IMR-90 (cell line): ENCODE data around the gene FGD5. TPM values are rescaled to one million over a fixed set of nuclear protein-coding genes. Genes with fewer than 3 reads are reported as not detected.

Experiments used
- ATAC-seq: fragments of 200-7000 bp; cut with Tn5 transposase; 2 replicates; pipeline ENCODE4 v1.9.1; 2020; ENCODE audit warnings: low read depth, mild to moderate bottlenecking, moderate library complexity
- BruUV-seq: library from RNA; stranded (reverse); fragments of 400-500 nt; replicated peaks from 2 replicates; lab custom pipeline; 2021; lab: Mats Ljungman, UMichigan
- CTCF ChIA-PET: fragments of 300-600 bp; formaldehyde crosslinking; extraction: SDS; loops from one replicate; lab custom pipeline; 2021; ENCODE audit warnings: antibody characterized with exemption; lab: Yijun Ruan, JAX
- POLR2A ChIA-PET: fragments of 300-600 bp; sonication (Branson Sonifier 250); formaldehyde crosslinking; loops from one replicate; lab custom pipeline; 2022; ENCODE audit warnings: antibody characterized with exemption; ENCODE audit not compliant: unreplicated experiment; lab: Charles Lee
- DNase-seq: peaks from one replicate; pipeline ENCODE4 v3.0.0; 2013
- H2AFZ ChIP-seq: replicated peaks from 2 replicates; pipeline ENCODE3; 2013; ENCODE audit warnings: low read length, mild to moderate bottlenecking; ENCODE audit not compliant: poor library complexity
- H2AK5ac ChIP-seq: 2 replicates; pipeline ENCODE4 v1.6.1; 2013; ENCODE audit warnings: low read depth, low read length, inconsistent platforms
- H2AK9ac ChIP-seq: replicated peaks from 2 replicates; pipeline ENCODE3; 2013; ENCODE audit warnings: mild to moderate bottlenecking, low read depth, low read length, moderate library complexity; ENCODE audit not compliant: poor library complexity
- H2BK120ac ChIP-seq: 2 replicates; pipeline ENCODE4 v1.6.1; 2013; ENCODE audit warnings: low read depth, low read length, inconsistent platforms
- H2BK15ac ChIP-seq: 3 replicates; pipeline ENCODE4 v1.6.1; 2013; ENCODE audit warnings: low read depth, low read length, inconsistent platforms
- H2BK20ac ChIP-seq: 2 replicates; pipeline ENCODE4 v1.6.1; 2013; ENCODE audit warnings: low read depth, mild to moderate bottlenecking, inconsistent platforms, low read length, moderate library complexity
- H2BK5ac ChIP-seq: 2 replicates; pipeline ENCODE4 v1.6.1; 2013; ENCODE audit warnings: mild to moderate bottlenecking, low read depth, low read length, inconsistent platforms; ENCODE audit not compliant: poor library complexity, severe bottlenecking
- H3K14ac ChIP-seq: replicated peaks from 2 replicates; pipeline ENCODE4 v1.6.1; 2013; ENCODE audit warnings: low read depth, low read length, inconsistent platforms
- H3K18ac ChIP-seq: 2 replicates; pipeline ENCODE4 v1.6.1; 2013; ENCODE audit warnings: low read depth, low read length, control low read depth
- H3K23ac ChIP-seq: 2 replicates; pipeline ENCODE4 v1.6.1; 2013; ENCODE audit warnings: low read depth, low read length, inconsistent platforms
- H3K27ac ChIP-seq: 2 replicates; pipeline ENCODE4 v1.5.1; 2013; ENCODE audit warnings: mild to moderate bottlenecking, control low read depth, low read length; ENCODE audit not compliant: insufficient read depth
- H3K27me3 ChIP-seq: 2 replicates; pipeline ENCODE4 v1.6.1; 2013; ENCODE audit warnings: low read length; ENCODE audit not compliant: control insufficient read depth, insufficient read depth
- H3K36me3 ChIP-seq: 2 replicates; pipeline ENCODE4 v1.6.1; 2013; ENCODE audit warnings: low read length, mixed read lengths; ENCODE audit not compliant: control insufficient read depth, insufficient read depth
- H3K4ac ChIP-seq: 2 replicates; pipeline ENCODE4 v1.6.1; 2013; ENCODE audit warnings: low read depth, low read length, inconsistent platforms
- H3K4me1 ChIP-seq: 2 replicates; pipeline ENCODE4 v1.6.1; 2013; ENCODE audit warnings: low read length, mixed read lengths; ENCODE audit not compliant: control insufficient read depth, insufficient read depth
- H3K4me2 ChIP-seq: 2 replicates; pipeline ENCODE4 v1.6.1; 2013; ENCODE audit warnings: low read depth, mild to moderate bottlenecking, control low read depth, low read length, moderate library complexity
- H3K4me3 ChIP-seq: 2 replicates; pipeline ENCODE4 v1.5.1; 2013; ENCODE audit warnings: low read depth, mild to moderate bottlenecking, control low read depth, low read length, moderate library complexity; ENCODE audit not compliant: insufficient read depth
- H3K56ac ChIP-seq: 2 replicates; pipeline ENCODE4 v1.6.1; 2013; ENCODE audit warnings: low read length, inconsistent platforms; ENCODE audit not compliant: insufficient read depth; ENCODE audit errors: extremely low read depth
- H3K79me1 ChIP-seq, 2 experiments: 2 replicates each; pipeline ENCODE4 v1.6.1; 2013; ENCODE audit warnings: low read length in 2 of 2, inconsistent platforms in 1 of 2, low read depth in 1 of 2
- H3K9ac ChIP-seq: 2 replicates; pipeline ENCODE4 v1.6.1; 2013; ENCODE audit warnings: low read depth, low read length, control low read depth
- H3K9me1 ChIP-seq: 2 replicates; pipeline ENCODE4 v1.6.1; 2013; ENCODE audit warnings: low read length, inconsistent platforms; ENCODE audit not compliant: insufficient read depth
- H3K9me3 ChIP-seq: 2 replicates; pipeline ENCODE4 v1.6.1; 2013; ENCODE audit warnings: low read length; ENCODE audit not compliant: control insufficient read depth, insufficient read depth
- H4K20me1 ChIP-seq: 2 replicates; pipeline ENCODE4 v1.6.1; 2013; ENCODE audit warnings: low read length, inconsistent platforms; ENCODE audit not compliant: insufficient read depth
- H4K5ac ChIP-seq: 2 replicates; pipeline ENCODE4 v1.6.1; 2013; ENCODE audit warnings: mild to moderate bottlenecking, low read depth, low read length, control low read depth
- H4K8ac ChIP-seq, 2 experiments: 2 replicates each; pipeline ENCODE4 v1.6.1; 2013; ENCODE audit warnings: low read depth in 2 of 2, low read length in 2 of 2, control low read depth in 1 of 2, inconsistent platforms in 1 of 2
- H4K91ac ChIP-seq: 2 replicates; pipeline ENCODE4 v1.6.1; 2013; ENCODE audit warnings: low read depth, low read length, inconsistent platforms; ENCODE audit not compliant: insufficient read depth
- FOS ChIP-seq: fragments of 150-350 bp; IDR thresholded peaks from 2 replicates; pipeline ENCODE4 v1.6.1; 2016; ENCODE audit warnings: low read depth, low read length
- RFX5 ChIP-seq: IDR thresholded peaks from 2 replicates; pipeline ENCODE4 v1.8.0; 2012; ENCODE audit warnings: low read depth, mild to moderate bottlenecking, low read length, moderate library complexity
- SMC3 ChIP-seq: fragments of 150-350 bp; IDR thresholded peaks from 2 replicates; pipeline ENCODE4 v1.6.1; 2016; ENCODE audit warnings: low read depth, mild to moderate bottlenecking, antibody characterized with exemption, low read length, moderate library complexity
- WGBS, 2 experiments: methylation state at CpG; one replicate each; pipeline versions ENCODE4 v1.1.5 to v1.1.7; 2013; ENCODE audit warnings: missing lambda C conversion rate in 2 of 2; ENCODE audit not compliant: insufficient read length in 1 of 2; ENCODE audit errors: extremely low coverage in 2 of 2; 5-methylcytosine and 5-hydroxymethylcytosine counted together
- dilution Hi-C: fragments of 300-500 bp; cut with HindIII; formaldehyde crosslinking; loops from one replicate; pipeline ENCODE4 v1.14.3; 2018; ENCODE audit warnings: low sequenced_read_pairs; ENCODE audit not compliant: unreplicated experiment
- in situ Hi-C: fragments of 300-500 bp; cut with MboI; formaldehyde crosslinking; loops from 3 replicates; pipeline ENCODE4 v1.14.3; 2019; ENCODE audit warnings: low sequenced_read_pairs, inconsistent platforms, mixed read lengths
- intact Hi-C: fragments of 100-400 bp; cut with micrococcal nuclease; formaldehyde crosslinking; loops from 2 replicates; pipeline ENCODE4 v1.10.0; 2022
- polyA plus RNA-seq, 3 experiments: library from polyadenylated mRNA; depleted of rRNA; stranded (reverse); fragments of >200 nt; gene quantifications; 2 replicates each; pipeline ENCODE4 v1.2.3, GENCODE V29; 2012; ENCODE audit warnings: low replicate concordance in 1 of 3
- total RNA-seq: library from RNA; depleted of rRNA; stranded (reverse); fragments of >200 nt; gene quantifications from 2 replicates; pipeline ENCODE4 v1.2.3, GENCODE V29; 2012

Gene FGD5
- total and polyA plus RNA-seq, 2 of the 4 experiments (the other 2 are of a cell fraction): not detected

DNA sequence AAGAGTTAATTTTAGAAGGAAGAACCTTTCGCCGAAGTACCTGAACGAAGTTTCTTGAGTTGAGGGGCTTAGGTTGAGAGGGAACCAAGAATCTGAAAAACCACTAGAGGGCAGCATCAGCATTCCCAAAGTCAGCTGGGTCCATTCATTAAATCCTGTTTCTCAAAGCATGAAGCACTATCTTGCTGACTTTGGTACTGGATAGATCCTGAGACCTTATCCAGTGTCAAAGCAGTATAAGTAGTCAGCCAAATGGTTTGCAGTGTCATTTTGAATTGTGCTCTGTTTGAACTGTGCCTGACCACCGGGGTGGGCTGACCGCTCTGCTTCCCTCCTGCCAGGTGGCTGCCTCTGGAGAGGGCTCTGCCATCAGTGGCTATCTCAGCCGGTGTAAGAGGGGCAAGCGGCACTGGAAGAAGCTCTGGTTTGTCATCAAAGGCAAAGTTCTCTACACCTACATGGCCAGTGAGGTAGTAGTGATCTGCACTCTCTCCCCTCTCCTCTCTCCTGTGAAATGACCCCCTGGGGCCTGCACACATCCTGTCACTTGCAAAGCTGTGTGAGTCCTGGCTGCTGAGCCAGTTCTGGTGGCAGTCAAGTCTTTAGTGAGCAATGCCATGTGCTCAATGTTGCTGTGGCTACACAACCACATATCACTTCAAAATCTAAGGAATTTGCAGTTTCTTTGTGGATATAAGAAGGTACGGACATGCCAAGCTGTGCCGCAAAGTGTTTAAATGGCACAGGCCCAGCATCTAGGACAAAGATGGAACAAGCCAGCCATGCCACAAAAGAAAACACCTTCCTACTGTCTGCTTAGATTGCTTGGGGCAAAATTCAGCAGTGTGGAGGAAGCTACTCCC is 107.2 kb downstream of the FGD5 start (continued):
- TF ChIP-seq RFX5 (no peak), SMC3 (peak; percentile 56)

DNA sequence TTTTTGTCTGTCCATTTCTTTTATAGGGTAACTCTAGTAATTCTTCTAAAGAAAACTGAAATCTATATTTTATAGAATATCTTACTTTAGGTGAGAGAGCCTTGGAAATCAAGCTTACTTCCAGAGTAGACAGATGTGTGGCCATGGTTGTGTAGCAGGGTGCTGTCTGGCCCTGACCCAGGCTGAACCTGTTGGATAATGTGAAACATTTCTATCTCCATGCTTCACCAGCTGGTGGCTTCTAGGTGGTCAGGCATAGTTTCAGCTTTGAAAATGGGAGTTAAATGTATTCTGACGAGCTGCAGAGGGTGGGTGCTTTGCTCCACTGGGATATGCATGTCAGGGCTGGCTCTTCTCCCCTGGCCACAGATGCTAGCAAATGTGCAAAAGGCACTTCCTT is 107.8 kb downstream of the FGD5 start:
- Histone ChIP-seq H2BK15ac (no peak overlapping the region), H4K8ac (no peak overlapping the region), H3K9ac (no peak overlapping the region), H3K14ac (no peak overlapping the region), H2BK120ac (no peak overlapping the region), H3K56ac (no peak overlapping the region), H3K4ac (no peak overlapping the region), H3K9me1 (no peaks in the 10 kb centered on the region), H4K91ac (no peak overlapping the region), H3K27me3 (peaks cover 3% of the 10 kb centered on the region; the same call in 1 of the 2 replicates), H3K4me1 (no peaks in the 10 kb centered on the region), H3K27ac (no peak overlapping the region), H3K9me3 (no peaks in the 10 kb centered on the region), H2AFZ (no peak overlapping the region), H3K23ac (no peak overlapping the region), H3K79me1 (no peaks in the 10 kb centered on the region), H3K4me3 (no peak overlapping the region), H3K18ac (no peak overlapping the region), H2BK20ac (no peak overlapping the region; the same call in 1 of the 2 replicates), H3K36me3 (no peaks in the 10 kb centered on the region), H4K5ac (no peak overlapping the region), H2BK5ac (no peak overlapping the region), H2AK9ac (no peak overlapping the region), H3K4me2 (no peak overlapping the region), H4K20me1 (no peaks in the 10 kb centered on the region), H2AK5ac (no peak overlapping the region)
- dilution Hi-C loops (no loop called here), in situ Hi-C loops (loop anchor here (10.0 to 25.0 kb wide), 2 partner anchors 286 to 422 kb away; partner anchors contain the start of gene CAPN7), intact Hi-C loops (loop anchor here (5.0 kb wide), 2 partner anchors 126 to 171 kb away; partner anchors contain the start of gene RBSN)
- WGBS, 2 experiments: no CpG with 5 or more reads among the region's 1 CpG
- TF ChIP-seq FOS: no peak
- TF ChIP-seq SMC3: no peak
- CTCF ChIA-PET: interaction anchor here (1.1 to 1.3 kb wide), 3 partner anchors 11 to 88 kb away, joined by 3 to 7 read pairs (median 4); no protein-coding TSS in a partner anchor
- ATAC-seq: no peak
- POLR2A ChIA-PET: interaction anchor here (0.6 kb wide), 1 partner anchor 14 kb away, joined by 4 read pairs; no protein-coding TSS in a partner anchor
- DNase-seq: no peak
- no TSS peak for BruUV-seq
